Activated CD8-positive, alpha-beta T cell treated with anti-CD3 and anti-CD28 coated beads, Interleukin-2, amount 10 ng/mL, durations not matched to agents 7 days and 5 days (primary cell): Measurements from ENCODE around the gene SNRPA. TPM values are rescaled to one million over a fixed set of nuclear protein-coding genes. Genes with fewer than 3 reads are reported as not detected.

Experiments used
- ATAC-seq: fragments of 150-1000 bp; cut with Tn5 transposase; one replicate; pipeline ENCODE4 v1.10.0; 2021; ENCODE audit warnings: moderate library complexity
- CTCF ChIA-PET: fragments of 350-600 bp; sonication (Branson Sonifier 250); formaldehyde crosslinking; loops from one replicate; lab custom pipeline; 2021; ENCODE audit warnings: antibody characterized with exemption; lab: Charles Lee
- POLR2A ChIA-PET: fragments of 350-600 bp; sonication (Branson Sonifier 250); formaldehyde crosslinking; loops from one replicate; lab custom pipeline; 2021; ENCODE audit warnings: antibody characterized with exemption; lab: Charles Lee
- DNase-seq: peaks from one replicate; pipeline ENCODE4 v3.0.0-alpha.2; 2020
- H3K27ac Mint-ChIP-seq: one replicate; pipeline ENCODE4 v1.8.0; 2021; ENCODE audit warnings: mild to moderate bottlenecking, mixed read lengths
- H3K27me3 Mint-ChIP-seq: one replicate; pipeline ENCODE4 v1.8.0; 2021; ENCODE audit warnings: low read depth, mixed read lengths
- H3K36me3 Mint-ChIP-seq: one replicate; pipeline ENCODE4 v1.8.0; 2021; ENCODE audit warnings: low read depth, mixed read lengths
- H3K4me1 Mint-ChIP-seq: one replicate; pipeline ENCODE4 v1.8.0; 2021; ENCODE audit warnings: low read depth, mixed read lengths
- H3K4me3 Mint-ChIP-seq: one replicate; pipeline ENCODE4 v1.8.0; 2021; ENCODE audit warnings: mild to moderate bottlenecking, mixed read lengths
- H3K9me3 Mint-ChIP-seq: one replicate; pipeline ENCODE4 v1.8.0; 2022; ENCODE audit warnings: mixed read lengths; ENCODE audit not compliant: insufficient read depth
- total RNA-seq, 2 experiments: library from RNA; stranded (reverse); gene quantifications; one replicate each; pipeline ENCODE4 v1.2.3, GENCODE V29; 2021

Gene SNRPA
- total RNA-seq, 2 experiments from 2014 or later: 175 to 183 TPM

DNA sequence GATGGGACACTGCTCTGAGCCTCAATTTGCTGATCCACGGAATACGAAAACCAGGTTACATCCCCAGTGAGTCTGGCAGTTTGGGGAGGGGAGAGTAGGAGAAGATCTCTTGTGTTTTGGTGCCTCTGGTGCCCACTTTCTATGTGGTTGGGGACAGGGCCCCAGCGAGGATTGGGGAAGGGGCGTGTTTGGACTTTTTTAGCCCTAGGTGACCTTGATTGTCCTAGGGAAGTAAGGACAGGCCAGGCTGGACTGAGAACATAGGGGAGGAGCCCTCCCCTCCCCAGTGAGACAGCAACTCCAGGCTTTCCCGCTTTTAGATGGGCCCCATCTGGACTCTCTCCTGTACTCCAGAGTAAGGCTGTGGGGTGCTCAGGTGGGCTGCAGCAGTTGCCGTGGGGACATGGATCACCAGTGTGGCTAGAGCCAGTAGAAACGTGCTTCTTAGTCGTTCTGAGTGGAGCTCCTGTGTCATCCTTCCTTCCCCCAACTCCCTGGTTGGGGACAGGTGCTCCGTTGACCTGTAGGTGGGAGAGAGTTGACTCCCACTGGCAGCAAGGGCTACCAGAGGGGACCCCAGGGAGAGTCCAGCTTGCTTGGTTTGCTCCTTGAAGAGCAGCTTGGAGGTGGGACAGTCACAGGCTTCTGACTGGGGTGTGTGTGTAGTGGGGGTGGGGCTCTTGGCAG is 52.3 kb downstream of the SNRPA start:
- Mint-ChIP-seq H3K9me3 (no peaks in the 10 kb centered on the region), H3K4me3 (peak overlapping the region; percentile 95), H3K27me3 (no peaks in the 10 kb centered on the region), H3K27ac (peak overlapping the region; percentile 95), H3K4me1 (peaks cover 85% of the 10 kb centered on the region), H3K36me3 (peaks cover 72% of the 10 kb centered on the region)
- ChIA-PET CTCF (interaction anchor here (0.7 to 5.6 kb wide), 5 partner anchors 8 to 139 kb away, joined by 3 to 47 read pairs (median 4); partner anchors contain the start of gene RAB4B), POLR2A (interaction anchor here (0.7 to 6.1 kb wide), 2 partner anchors 25 to 581 kb away, joined by 3 to 35 read pairs; partner anchors contain the start of gene RAB4B)
- ATAC-seq: no peak
- DNase-seq: no peak

DNA sequence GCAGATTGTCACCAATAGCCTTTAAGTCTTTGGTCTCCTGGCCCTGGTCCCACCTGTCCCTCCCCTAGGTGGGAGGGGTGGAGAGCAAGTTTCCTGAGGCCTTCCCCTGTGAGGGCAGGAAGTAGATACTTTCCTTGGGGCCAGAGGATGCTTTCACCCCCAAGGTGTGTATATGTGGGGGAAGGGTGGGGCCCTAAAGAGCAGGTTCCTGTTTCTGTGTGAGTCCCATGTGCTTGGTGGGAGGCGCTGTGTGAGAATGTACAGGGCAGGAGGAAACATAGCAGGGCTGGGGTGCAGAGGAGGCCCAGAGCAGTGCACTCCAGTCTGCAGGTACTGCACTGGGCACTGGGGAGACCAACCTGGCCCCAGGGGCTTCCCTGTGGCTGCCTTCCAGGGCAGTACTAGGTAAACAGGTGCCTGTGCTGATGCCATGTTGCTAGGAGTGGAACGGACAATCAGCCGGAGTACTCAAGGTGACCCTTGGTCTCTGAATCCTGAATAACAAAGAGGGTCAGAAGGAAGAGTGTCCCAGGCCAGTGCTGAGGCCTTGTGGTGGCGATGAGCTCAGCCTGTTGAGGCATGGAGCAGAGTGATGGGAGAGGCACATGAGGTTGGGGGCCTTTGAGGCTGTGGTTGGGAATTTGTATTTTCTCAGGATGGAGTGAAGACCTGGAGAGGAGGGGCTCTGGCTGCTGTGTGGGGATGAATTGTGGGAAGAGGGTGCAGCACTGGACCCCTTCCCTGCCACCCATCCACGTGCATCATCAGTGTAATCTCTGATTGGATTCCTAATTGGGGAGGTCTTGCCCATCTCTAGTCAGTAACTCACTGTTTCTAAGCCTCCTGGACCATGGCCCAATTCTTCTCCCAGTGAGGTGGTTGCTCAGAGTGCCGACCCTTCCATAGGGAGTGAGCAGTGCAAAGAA is 53.1 kb downstream of the SNRPA start:
- H3K27me3 Mint-ChIP-seq: no peaks in the 10 kb centered on the region
- H3K4me3 Mint-ChIP-seq: peak overlapping the region; percentile 95
- no peaks in the 10 kb centered on the region for H3K9me3 Mint-ChIP-seq
- DNase-seq: peak; percentile 86
- H3K4me1 Mint-ChIP-seq: peaks cover 86% of the 10 kb centered on the region
- CTCF ChIA-PET: interaction anchor here (0.7 to 5.6 kb wide), 8 partner anchors 15 to 340 kb away, joined by 3 to 63 read pairs (median 6); partner anchors contain the start of gene RAB4B
- peak overlapping the region; percentile 95 for H3K27ac Mint-ChIP-seq
- ATAC-seq: peak; percentile 43
- H3K36me3 Mint-ChIP-seq: peaks cover 78% of the 10 kb centered on the region
- POLR2A ChIA-PET: interaction anchor here (0.7 to 6.1 kb wide), 3 partner anchors 26 to 582 kb away, joined by 3 to 35 read pairs (median 4); partner anchors contain the start of gene RAB4B

DNA sequence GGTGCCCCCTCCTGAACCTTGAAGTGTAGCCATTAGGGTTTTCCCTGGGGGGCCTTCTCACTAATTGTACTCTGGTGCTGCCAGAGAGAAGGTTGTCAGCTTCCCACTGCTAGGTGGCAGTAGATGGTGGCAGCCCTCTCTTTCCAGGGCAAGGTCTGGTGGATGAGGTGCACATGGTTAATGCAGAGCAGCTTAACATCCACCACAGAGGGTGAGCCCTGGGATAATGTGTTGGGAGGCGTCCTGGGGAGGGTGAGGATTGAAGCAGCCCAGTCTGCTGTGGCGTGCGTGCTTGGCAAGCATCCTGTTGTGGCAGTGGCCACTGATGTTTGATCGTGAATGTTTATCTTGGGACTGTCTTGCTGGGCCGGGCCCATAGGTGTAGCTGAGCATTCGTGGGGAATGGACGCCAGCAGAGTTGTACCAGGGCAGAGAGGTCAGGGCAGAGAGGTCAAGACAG is 53.8 kb downstream of the SNRPA start:
- DNase-seq: no peak
- peak overlapping the region; percentile 95 for H3K27ac Mint-ChIP-seq
- peaks cover 92% of the 10 kb centered on the region for H3K4me1 Mint-ChIP-seq
- H3K36me3 Mint-ChIP-seq: peaks cover 84% of the 10 kb centered on the region
- ATAC-seq: no peak
- no peaks in the 10 kb centered on the region for H3K9me3 Mint-ChIP-seq
- H3K27me3 Mint-ChIP-seq: no peaks in the 10 kb centered on the region
- ChIA-PET CTCF (interaction anchor here (1.0 to 5.6 kb wide), 8 partner anchors 10 to 339 kb away, joined by 3 to 63 read pairs (median 10); partner anchors contain the start of genes ACTMAP, RAB4B and SNRPA), POLR2A (interaction anchor here (0.8 to 6.1 kb wide), 4 partner anchors 27 to 142 kb away, joined by 3 to 35 read pairs (median 6); partner anchors contain the start of gene RAB4B)
- peak overlapping the region; percentile 95 for H3K4me3 Mint-ChIP-seq

DNA sequence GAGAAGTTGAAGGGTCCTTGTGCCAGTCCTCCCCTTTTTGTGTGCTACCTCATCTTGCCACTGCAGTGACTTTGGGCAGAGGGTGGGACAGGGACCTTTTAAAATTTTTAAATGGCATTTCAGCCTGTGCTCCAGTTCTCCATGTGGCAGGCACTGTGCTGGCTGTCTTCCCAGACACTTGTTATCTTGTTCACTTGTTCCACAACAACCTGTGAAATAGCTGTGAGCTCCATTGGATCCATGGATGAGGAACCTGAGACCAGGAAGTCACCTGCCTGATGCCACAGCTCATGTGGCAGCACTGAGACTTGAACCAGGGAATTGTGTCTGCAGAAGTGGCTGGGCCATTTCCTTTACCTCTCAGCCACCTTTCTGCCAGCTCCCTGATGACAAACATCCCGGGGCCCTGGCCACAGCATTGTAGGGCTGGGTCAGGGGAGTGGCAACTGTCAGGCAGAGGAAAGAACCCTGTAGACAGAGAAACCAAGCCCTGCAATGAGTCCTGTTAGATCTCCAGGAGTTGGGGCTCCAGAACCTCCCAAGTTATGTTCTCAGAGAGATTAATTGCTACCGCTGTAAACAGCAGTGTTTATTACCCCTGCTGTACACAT is 54.4 kb downstream of the SNRPA start:
- CTCF ChIA-PET: interaction anchor here (1.0 to 5.6 kb wide), 13 partner anchors 9 to 552 kb away, joined by 3 to 63 read pairs (median 9); partner anchors contain the start of genes ACTMAP, RAB4B and SNRPA
- H3K36me3 Mint-ChIP-seq: peaks cover 83% of the 10 kb centered on the region
- DNase-seq (peak; percentile 65), ATAC-seq (no peak)
- H3K4me3 Mint-ChIP-seq: peak overlapping the region; percentile 95
- no peaks in the 10 kb centered on the region for H3K9me3 Mint-ChIP-seq
- H3K27me3 Mint-ChIP-seq: no peaks in the 10 kb centered on the region
- H3K27ac Mint-ChIP-seq: peak overlapping the region; percentile 95
- peaks cover 94% of the 10 kb centered on the region for H3K4me1 Mint-ChIP-seq
- POLR2A ChIA-PET: interaction anchor here (1.0 to 6.1 kb wide), 4 partner anchors 27 to 142 kb away, joined by 3 to 35 read pairs (median 6); partner anchors contain the start of genes COQ8B, ITPKC and RAB4B

DNA sequence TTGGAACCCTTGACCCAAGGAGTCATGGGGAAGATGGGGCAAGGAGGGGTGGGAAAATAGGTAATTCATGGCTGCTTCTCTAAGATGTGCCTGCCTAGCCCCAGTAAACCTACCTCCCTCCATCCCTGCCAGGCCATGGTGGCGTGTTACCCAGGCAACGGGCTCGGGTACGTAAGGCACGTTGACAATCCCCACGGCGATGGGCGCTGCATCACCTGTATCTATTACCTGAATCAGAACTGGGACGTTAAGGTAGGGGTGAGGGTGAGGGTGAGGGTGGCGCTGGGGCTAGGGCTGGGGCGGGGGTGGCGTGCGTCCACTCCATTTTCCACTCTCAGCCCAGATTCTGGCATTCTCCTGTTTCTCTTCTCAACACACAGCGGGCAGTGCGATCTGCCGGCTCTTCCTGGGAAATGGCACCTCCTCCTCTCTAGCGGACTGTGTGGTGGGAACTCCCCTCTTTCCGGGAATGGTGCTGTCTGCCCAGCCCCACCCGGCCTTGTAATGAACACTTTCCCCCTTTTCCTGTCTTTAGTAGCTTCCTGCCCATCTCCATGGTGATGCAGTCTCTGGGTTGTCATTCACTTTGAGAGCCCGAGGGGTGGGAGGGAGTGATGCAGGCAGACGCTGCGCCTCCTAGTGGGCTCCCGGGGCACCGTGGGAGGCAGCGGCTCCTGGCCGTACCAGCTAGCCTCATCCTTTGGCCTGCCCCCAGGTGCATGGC is 55.6 kb downstream of the SNRPA start:
- H3K4me1 Mint-ChIP-seq: peaks cover 94% of the 10 kb centered on the region
- CTCF ChIA-PET: interaction anchor here (0.8 to 5.6 kb wide), 27 partner anchors 8 to 550 kb away, joined by 3 to 63 read pairs (median 5); partner anchors contain the start of genes ACTMAP, COQ8B, EGLN2 and ITPKC
- peak overlapping the region; percentile 95 for H3K27ac Mint-ChIP-seq

DNA sequence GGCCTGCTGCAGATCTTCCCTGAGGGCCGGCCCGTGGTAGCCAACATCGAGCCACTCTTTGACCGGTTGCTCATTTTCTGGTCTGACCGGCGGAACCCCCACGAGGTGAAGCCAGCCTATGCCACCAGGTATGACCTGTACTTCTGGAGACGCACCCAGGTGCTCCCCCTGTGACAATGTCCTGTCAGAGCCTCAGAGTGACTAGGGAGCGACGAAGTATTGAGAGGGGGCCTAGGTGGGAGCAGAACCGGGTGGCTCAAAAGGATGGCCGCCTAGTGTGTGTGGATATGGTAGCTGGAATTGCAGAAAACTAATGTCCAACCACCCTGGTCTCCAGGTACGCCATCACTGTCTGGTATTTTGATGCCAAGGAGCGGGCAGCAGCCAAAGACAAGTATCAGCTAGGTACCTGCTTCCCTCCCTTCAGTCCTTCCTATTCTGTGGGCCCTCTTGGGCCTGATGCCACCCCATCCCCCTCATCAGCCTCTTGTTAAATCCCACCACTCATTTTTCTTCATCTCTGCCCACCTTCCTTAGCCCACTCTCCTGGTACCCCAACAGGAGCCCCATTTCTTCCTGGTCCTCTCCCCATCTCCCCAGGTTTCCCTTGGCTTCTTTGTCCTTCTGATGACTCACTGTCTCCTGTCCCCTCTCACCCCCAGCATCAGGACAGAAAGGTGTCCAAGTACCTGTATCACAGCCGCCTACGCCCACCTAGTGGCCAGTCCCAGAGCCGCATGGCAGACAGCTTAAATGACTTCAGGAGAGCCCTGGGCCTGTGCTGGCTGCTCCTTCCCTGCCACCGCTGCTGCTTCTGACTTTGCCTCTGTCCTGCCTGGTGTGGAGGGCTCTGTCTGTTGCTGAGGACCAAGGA is 56.4 kb downstream of the SNRPA start:
- peak overlapping the region; percentile 95 for H3K27ac Mint-ChIP-seq
- H3K4me1 Mint-ChIP-seq: peaks cover 89% of the 10 kb centered on the region
- no peak for DNase-seq
- H3K36me3 Mint-ChIP-seq: peaks cover 75% of the 10 kb centered on the region
- H3K27me3 Mint-ChIP-seq: peaks cover 6% of the 10 kb centered on the region
- CTCF ChIA-PET: interaction anchor here (0.8 to 5.6 kb wide), 21 partner anchors 9 to 202 kb away, joined by 3 to 63 read pairs (median 5); partner anchors contain the start of genes ACTMAP, COQ8B, EGLN2 and ITPKC
- H3K9me3 Mint-ChIP-seq: no peaks in the 10 kb centered on the region
- no peak for ATAC-seq
- POLR2A ChIA-PET: interaction anchor here (1.2 to 6.1 kb wide), 4 partner anchors 9 to 144 kb away, joined by 3 to 35 read pairs (median 6); partner anchors contain the start of genes EGLN2 and RAB4B
- H3K4me3 Mint-ChIP-seq: peak overlapping the region; percentile 95

More for the DNA sequence above, 55.6 kb downstream of the SNRPA start:
- POLR2A ChIA-PET: interaction anchor here (0.6 to 6.1 kb wide), 6 partner anchors 8 to 195 kb away, joined by 3 to 35 read pairs (median 4); partner anchors contain the start of genes EGLN2 and RAB4B
- DNase-seq (peak; percentile 86), ATAC-seq (peak; percentile 56)
- Mint-ChIP-seq H3K27me3 (peaks cover under 1% of the 10 kb centered on the region), H3K9me3 (no peaks in the 10 kb centered on the region), H3K36me3 (peaks cover 82% of the 10 kb centered on the region), H3K4me3 (peak overlapping the region; percentile 95)

DNA sequence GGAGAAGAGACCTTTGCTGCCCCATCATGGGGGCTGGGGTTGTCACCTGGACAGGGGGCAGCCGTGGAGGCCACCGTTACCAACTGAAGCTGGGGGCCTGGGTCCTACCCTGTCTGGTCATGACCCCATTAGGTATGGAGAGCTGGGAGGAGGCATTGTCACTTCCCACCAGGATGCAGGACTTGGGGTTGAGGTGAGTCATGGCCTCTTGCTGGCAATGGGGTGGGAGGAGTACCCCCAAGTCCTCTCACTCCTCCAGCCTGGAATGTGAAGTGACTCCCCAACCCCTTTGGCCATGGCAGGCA is 57.0 kb downstream of the SNRPA start:
- H3K4me1 Mint-ChIP-seq: peaks cover 83% of the 10 kb centered on the region
- H3K4me3 Mint-ChIP-seq: no peak overlapping the region
- ChIA-PET POLR2A (interaction anchor here (0.6 to 6.1 kb wide), 5 partner anchors 9 to 145 kb away, joined by 3 to 35 read pairs (median 5); partner anchors contain the start of genes EGLN2 and RAB4B), CTCF (interaction anchor here (1.1 to 5.6 kb wide), 7 partner anchors 11 to 144 kb away, joined by 3 to 63 read pairs (median 15); partner anchors contain the start of genes ACTMAP and RAB4B)
- H3K27ac Mint-ChIP-seq: peak overlapping the region; percentile 69
- H3K27me3 Mint-ChIP-seq: peaks cover 10% of the 10 kb centered on the region
- no peaks in the 10 kb centered on the region for H3K9me3 Mint-ChIP-seq
- H3K36me3 Mint-ChIP-seq: peaks cover 71% of the 10 kb centered on the region
- ATAC-seq (no peak), DNase-seq (no peak)

DNA sequence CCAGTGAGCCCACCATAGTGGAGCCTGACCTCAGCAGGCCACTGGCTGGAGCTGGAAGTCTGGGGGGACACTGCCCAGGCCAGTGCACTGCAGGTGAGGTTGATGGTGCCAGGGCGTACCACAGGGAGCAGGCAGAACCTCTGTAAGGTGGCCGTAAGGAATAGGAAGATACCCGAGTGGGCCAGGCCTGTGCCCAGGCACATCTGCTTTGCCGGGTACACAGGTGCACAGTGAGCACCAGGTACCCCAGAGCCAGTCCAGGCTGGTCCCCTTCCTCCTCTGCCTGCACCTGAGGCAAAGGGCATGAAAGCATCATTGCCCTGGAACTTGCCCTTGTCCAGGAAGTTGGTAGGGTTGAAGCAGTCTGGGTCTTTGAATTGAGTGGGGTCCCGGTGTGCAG is 57.5 kb downstream of the SNRPA start:
- no peaks in the 10 kb centered on the region for H3K9me3 Mint-ChIP-seq
- H3K4me3 Mint-ChIP-seq: no peak overlapping the region
- DNase-seq (no peak), ATAC-seq (no peak)
- H3K27ac Mint-ChIP-seq: no peak overlapping the region
- peaks cover 67% of the 10 kb centered on the region for H3K36me3 Mint-ChIP-seq
- ChIA-PET CTCF (interaction anchor here (1.1 to 5.6 kb wide), 6 partner anchors 10 to 144 kb away, joined by 3 to 63 read pairs (median 21); partner anchors contain the start of genes ACTMAP and RAB4B), POLR2A (interaction anchor here (0.6 to 2.4 kb wide), 3 partner anchors 8 to 63 kb away, joined by 3 to 8 read pairs (median 3); partner anchors contain the start of gene EGLN2)
- peaks cover 11% of the 10 kb centered on the region for H3K27me3 Mint-ChIP-seq
- peaks cover 78% of the 10 kb centered on the region for H3K4me1 Mint-ChIP-seq

DNA sequence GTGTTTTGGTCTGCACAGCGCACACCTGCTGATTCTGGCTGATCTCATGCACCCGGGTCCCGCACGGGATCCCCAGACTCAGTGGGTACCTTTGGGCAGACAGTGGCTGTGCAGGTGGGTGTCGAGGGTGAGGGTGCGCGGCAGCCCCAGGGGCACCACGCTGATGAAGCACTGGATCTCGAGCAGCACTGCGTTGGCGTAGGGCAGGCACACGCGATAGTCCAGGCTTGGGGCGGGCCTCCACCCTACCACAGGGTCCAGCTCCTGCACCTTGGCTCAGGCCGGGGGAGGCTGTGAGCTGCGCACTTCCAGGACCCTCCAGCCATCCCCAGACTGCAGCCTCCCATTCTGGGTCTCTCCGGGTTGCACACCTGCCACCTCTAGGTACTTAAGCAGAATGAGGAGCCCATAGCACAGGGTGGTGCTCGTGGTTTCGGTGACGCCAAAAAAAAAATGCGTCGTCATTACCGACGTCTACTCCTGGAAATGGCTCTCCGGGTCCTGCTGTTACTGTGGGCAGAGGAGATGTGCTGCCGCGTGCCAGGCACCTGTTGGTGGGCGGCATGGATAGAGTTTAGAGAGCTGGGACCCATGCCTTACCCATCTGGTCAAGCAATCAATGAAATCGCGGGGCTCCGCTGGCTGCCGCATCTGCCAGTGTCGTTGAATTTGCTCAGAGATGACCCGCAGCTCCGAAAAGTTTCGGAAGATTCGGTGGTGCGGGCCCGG is 58.5 kb downstream of the SNRPA start:
- ChIA-PET POLR2A (no interaction called here), CTCF (interaction anchor here (1.6 kb wide), 1 partner anchor 11 kb away, joined by 3 read pairs; no protein-coding TSS in a partner anchor)
- peaks cover 58% of the 10 kb centered on the region for H3K36me3 Mint-ChIP-seq
- no peak overlapping the region for H3K27ac Mint-ChIP-seq
- no peak for ATAC-seq
- DNase-seq: no peak
- peaks cover 16% of the 10 kb centered on the region for H3K27me3 Mint-ChIP-seq
- H3K4me1 Mint-ChIP-seq: peaks cover 67% of the 10 kb centered on the region
- peak overlapping the region; percentile 80 for H3K4me3 Mint-ChIP-seq
- no peaks in the 10 kb centered on the region for H3K9me3 Mint-ChIP-seq
